ENCODE measurements around the gene NCOA1. TPM values are rescaled to one million over a fixed set of nuclear protein-coding genes. Genes with fewer than 3 reads are reported as not detected.
A peak's percentile ranks its signal among the peaks of the same experiment; 100 is the strongest.

Gene NCOA1
- total RNA-seq, 4 donors from 2014 or later = 33.9 to 91.2 (median 60.1) TPM

- ATAC-seq (no peak), DNase-seq (peak in 1 of 2 donors; percentile 12)
- H3K27me3 ChIP-seq = no peaks in the 10 kb centered on the region
- no peaks in the 10 kb centered on the region for H3K9me3 ChIP-seq
- intact Hi-C loops (cut with DNase I; ENCODE audit: low total_unique reads) (no loop called here), in situ Hi-C loops (cut with MboI; ENCODE audit: low sequenced_read_pairs in 4 of 4) (no loop called here)
- no peak overlapping the region for H3K4me3 ChIP-seq
- no peaks in the 10 kb centered on the region for H3K4me1 ChIP-seq
- peaks cover 3 to 40% of the 10 kb centered on the region in 2 donors for H3K36me3 ChIP-seq
- no peak overlapping the region for H3K27ac ChIP-seq
- TF ChIP-seq CTCF (IDR thresholded peaks at IDR 0.05 in 4 of 5, conservative IDR thresholded peaks at IDR 0.05 in 1 of 5) (no peak), POLR2A (IDR thresholded peaks at IDR 0.05) (no peak)
These were observed 277.5 kb downstream of the NCOA1 start for GRCh38 chr2:24768601-24769000.

GRCh38 chr2:24771061-24771460, 280.0 kb downstream of the NCOA1 start:
- in situ Hi-C loops (cut with MboI; ENCODE audit: low sequenced_read_pairs in 4 of 4) = no loop called here
- no peak for TF ChIP-seq CTCF (IDR thresholded peaks at IDR 0.05 in 4 of 5, conservative IDR thresholded peaks at IDR 0.05 in 1 of 5)
- TF ChIP-seq POLR2A (IDR thresholded peaks at IDR 0.05) = no peak
- no peak for ATAC-seq
- H3K9me3 ChIP-seq = no peaks in the 10 kb centered on the region
- peaks cover 0 to 26% of the 10 kb centered on the region in 2 donors for H3K36me3 ChIP-seq
- H3K27ac ChIP-seq = no peak overlapping the region
- no peaks in the 10 kb centered on the region for H3K27me3 ChIP-seq
- DNase-seq = no peak
- no peaks in the 10 kb centered on the region for H3K4me1 ChIP-seq
- H3K4me3 ChIP-seq = no peak overlapping the region
- intact Hi-C loops (cut with DNase I; ENCODE audit: low total_unique reads) = no loop called here

GRCh38 chr2:24771764-24772586, 280.9 kb downstream of the NCOA1 start:
- intact Hi-C loops (cut with DNase I; ENCODE audit: low total_unique reads) = no loop called here
- DNase-seq (no peak), ATAC-seq (no peak)
- Histone ChIP-seq H3K4me3 (no peak overlapping the region), H3K27me3 (no peaks in the 10 kb centered on the region), H3K4me1 (no peaks in the 10 kb centered on the region), H3K9me3 (no peaks in the 10 kb centered on the region), H3K27ac (no peak overlapping the region), H3K36me3 (peaks cover 0 to 26% of the 10 kb centered on the region in 2 donors)
- in situ Hi-C loops (cut with MboI; ENCODE audit: low sequenced_read_pairs in 4 of 4) = no loop called here
- TF ChIP-seq POLR2A (IDR thresholded peaks at IDR 0.05) = no peak
- no peak for TF ChIP-seq CTCF (IDR thresholded peaks at IDR 0.05 in 4 of 5, conservative IDR thresholded peaks at IDR 0.05 in 1 of 5)

GRCh38 chr2:24774373-24774772, 283.3 kb downstream of the NCOA1 start:
- TF ChIP-seq CTCF (IDR thresholded peaks at IDR 0.05 in 4 of 5, conservative IDR thresholded peaks at IDR 0.05 in 1 of 5) = no peak
- no peak for TF ChIP-seq POLR2A (IDR thresholded peaks at IDR 0.05)
- no peaks in the 10 kb centered on the region for H3K9me3 ChIP-seq
- H3K4me1 ChIP-seq = no peaks in the 10 kb centered on the region
- in situ Hi-C loops (cut with MboI; ENCODE audit: low sequenced_read_pairs in 4 of 4) = no loop called here
- peaks cover 0 to 16% of the 10 kb centered on the region in 2 donors for H3K36me3 ChIP-seq
- peak in 1 of 2 donors; percentile 26 for ATAC-seq
- intact Hi-C loops (cut with DNase I; ENCODE audit: low total_unique reads) = no loop called here
- DNase-seq = no peak
- no peak overlapping the region for H3K4me3 ChIP-seq
- H3K27me3 ChIP-seq = no peaks in the 10 kb centered on the region
- no peak overlapping the region for H3K27ac ChIP-seq
